ACC112 (cell line): Measurements from ENCODE around the gene EPB41L1.

Experiments
- H2AFZ ChIP-seq: fragments of 200-600 bp; sonication (generic); one replicate; pipeline ENCODE4 v1.6.0; 2017; ENCODE audit warnings: antibody characterized with exemption, low read length; ENCODE audit not compliant: unreplicated experiment
- H3K27ac ChIP-seq: fragments of 200-600 bp; sonication (generic); 2 replicates; pipeline ENCODE4 v1.5.1; 2014; ENCODE audit warnings: low read depth, mild to moderate bottlenecking, antibody characterized with exemption, low read length, moderate library complexity
- H3K27me3 ChIP-seq: fragments of 200-600 bp; sonication (generic); 2 replicates; pipeline ENCODE4 v1.6.1; 2014; ENCODE audit warnings: mild to moderate bottlenecking, antibody characterized with exemption, low read length, moderate library complexity, mixed read lengths; ENCODE audit not compliant: insufficient read depth
- H3K36me3 ChIP-seq: fragments of 200-600 bp; sonication (generic); 2 replicates; pipeline ENCODE4 v1.6.1; 2016; ENCODE audit warnings: mild to moderate bottlenecking, antibody characterized with exemption, low read length, moderate library complexity, mixed read lengths; ENCODE audit not compliant: insufficient read depth
- H3K4me1 ChIP-seq: fragments of 200-600 bp; sonication (generic); one replicate; pipeline ENCODE4 v1.6.1; 2016; ENCODE audit warnings: low read length, mixed read lengths; ENCODE audit not compliant: insufficient read depth, unreplicated experiment, control insufficient read depth
- H3K4me3 ChIP-seq: fragments of 200-600 bp; sonication (generic); 2 replicates; pipeline ENCODE4 v1.5.1; 2014; ENCODE audit warnings: mild to moderate bottlenecking, low read depth, low read length
- H3K79me2 ChIP-seq: fragments of 200-600 bp; sonication (generic); one replicate; pipeline ENCODE4 v1.6.0; 2016; ENCODE audit warnings: low read length; ENCODE audit not compliant: control insufficient read depth, unreplicated experiment, insufficient read depth

The EPB41L1 gene

DNA sequence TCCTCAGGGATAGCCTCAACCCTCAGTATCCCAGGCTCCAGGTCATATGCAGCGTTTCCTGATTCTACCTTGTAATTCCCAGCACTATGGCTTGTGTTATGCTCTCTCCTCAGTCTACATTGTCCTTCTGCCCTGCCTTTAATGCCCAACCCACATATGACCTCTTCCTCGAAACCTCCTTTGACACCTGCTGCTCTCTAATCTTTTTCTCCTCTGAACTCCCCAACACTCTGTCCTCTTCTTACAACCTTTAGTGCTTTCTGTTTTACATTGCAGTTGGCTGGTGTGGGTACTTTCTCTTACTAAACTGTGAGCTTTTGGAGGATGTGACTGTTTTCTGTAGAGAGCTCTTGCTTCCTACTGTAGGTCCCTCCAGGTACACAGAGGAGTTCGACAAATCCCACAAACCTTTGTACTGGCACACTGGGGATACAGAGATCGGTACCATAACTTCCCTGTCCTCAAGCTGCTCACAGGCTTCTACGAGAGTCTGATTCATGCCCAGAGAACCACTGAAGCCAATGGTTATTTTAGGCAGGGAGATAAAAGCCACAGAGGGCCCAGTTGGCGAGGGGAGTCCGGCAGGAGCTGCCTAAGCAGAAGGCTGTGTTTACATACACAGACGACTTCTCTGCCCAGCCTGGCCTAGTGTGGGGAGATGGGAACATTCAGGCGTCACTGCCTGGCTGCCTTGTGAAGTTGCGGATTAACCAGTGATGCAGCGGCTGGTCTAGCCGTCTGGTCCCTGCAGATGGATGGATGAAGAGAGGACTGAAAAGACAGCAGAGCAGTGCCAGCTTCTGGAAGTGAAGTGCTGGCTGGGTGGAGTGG is 8.4 kb upstream of the EPB41L1 start:
- H3K79me2 ChIP-seq, result no peaks in the 10 kb centered on the region
- peaks cover 10% of the 10 kb centered on the region for H3K4me1 ChIP-seq
- no peak overlapping the region for H2AFZ ChIP-seq
- no peaks in the 10 kb centered on the region for H3K27me3 ChIP-seq
- no peaks in the 10 kb centered on the region for H3K36me3 ChIP-seq
- H3K27ac ChIP-seq, result no peak overlapping the region
- no peak overlapping the region for H3K4me3 ChIP-seq

GRCh38 chr20:36147690-36148089 is 6.8 kb upstream of the EPB41L1 start:
- Histone ChIP-seq H3K36me3 (no peaks in the 10 kb centered on the region), H3K27me3 (no peaks in the 10 kb centered on the region), H3K4me1 (peaks cover 10% of the 10 kb centered on the region), H3K79me2 (no peaks in the 10 kb centered on the region), H3K27ac (no peak overlapping the region), H3K4me3 (no peak overlapping the region), H2AFZ (no peak overlapping the region)

- no peaks in the 10 kb centered on the region for H3K27me3 ChIP-seq
- no peak overlapping the region for H3K4me3 ChIP-seq
- H2AFZ ChIP-seq, result no peak overlapping the region
- H3K36me3 ChIP-seq, result no peaks in the 10 kb centered on the region
- H3K79me2 ChIP-seq, result no peaks in the 10 kb centered on the region
- H3K27ac ChIP-seq, result no peak overlapping the region
- peaks cover 10% of the 10 kb centered on the region for H3K4me1 ChIP-seq
Observed at GRCh38 chr20:36148439-36148838, 6.1 kb upstream of the EPB41L1 start.

GRCh38 chr20:36149012-36149411 is 5.5 kb upstream of the EPB41L1 start:
- H3K4me3 ChIP-seq, result no peak overlapping the region
- H3K4me1 ChIP-seq, result peaks cover 16% of the 10 kb centered on the region
- H3K36me3 ChIP-seq, result no peaks in the 10 kb centered on the region
- H3K79me2 ChIP-seq, result no peaks in the 10 kb centered on the region
- no peak overlapping the region for H2AFZ ChIP-seq
- H3K27me3 ChIP-seq, result no peaks in the 10 kb centered on the region
- no peak overlapping the region for H3K27ac ChIP-seq

GRCh38 chr20:36149469-36149868 is 5.1 kb upstream of the EPB41L1 start:
- H3K4me1 ChIP-seq, result peaks cover 13% of the 10 kb centered on the region
- no peaks in the 10 kb centered on the region for H3K36me3 ChIP-seq
- H3K4me3 ChIP-seq, result no peak overlapping the region
- no peaks in the 10 kb centered on the region for H3K79me2 ChIP-seq
- no peak overlapping the region for H3K27ac ChIP-seq
- no peak overlapping the region for H2AFZ ChIP-seq
- H3K27me3 ChIP-seq, result no peaks in the 10 kb centered on the region

- Histone ChIP-seq H3K4me1 (peaks cover 8% of the 10 kb centered on the region), H3K79me2 (no peaks in the 10 kb centered on the region), H3K36me3 (no peaks in the 10 kb centered on the region), H3K27me3 (no peaks in the 10 kb centered on the region), H3K27ac (no peak overlapping the region), H3K4me3 (no peak overlapping the region), H2AFZ (no peak overlapping the region)
Observed at GRCh38 chr20:36150489-36150846, 4.1 kb upstream of the EPB41L1 start.

DNA sequence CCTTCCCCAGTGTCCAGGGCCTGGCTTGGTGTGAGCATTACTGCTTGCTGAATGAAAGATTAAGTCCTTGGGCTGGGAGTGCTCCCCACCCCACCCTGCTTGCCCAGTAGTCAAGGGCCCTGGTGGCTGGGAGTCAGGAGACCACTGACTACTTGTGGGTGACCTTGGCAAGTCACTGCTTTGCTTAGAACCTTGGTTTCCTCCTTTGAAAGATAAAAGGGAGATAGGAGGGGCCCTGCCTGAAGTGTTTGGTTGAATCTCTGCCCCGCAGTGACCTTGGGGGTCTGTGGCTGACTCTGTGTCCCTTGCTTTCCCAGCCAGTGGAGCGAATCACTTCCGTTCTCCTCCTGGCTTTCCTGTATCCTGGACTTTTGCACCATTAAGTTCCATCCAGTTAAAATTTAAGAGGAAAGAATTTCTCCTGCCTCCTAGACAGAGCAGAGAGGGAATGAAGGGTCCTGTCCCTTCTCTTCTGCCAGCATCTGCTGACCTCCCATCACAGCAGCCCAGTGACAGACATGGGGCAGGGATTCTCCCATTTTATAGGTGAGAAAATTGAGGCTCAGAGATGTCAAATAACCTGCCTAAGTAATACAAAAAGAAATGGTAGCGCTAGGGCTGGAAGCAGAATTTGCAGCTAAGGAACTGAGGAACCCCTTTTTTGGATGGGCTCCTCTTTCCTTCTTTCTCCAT is 3.5 kb upstream of the EPB41L1 start:
- no peak overlapping the region for H3K27ac ChIP-seq
- no peaks in the 10 kb centered on the region for H3K36me3 ChIP-seq
- H3K4me3 ChIP-seq, result no peak overlapping the region
- no peak overlapping the region for H2AFZ ChIP-seq
- H3K27me3 ChIP-seq, result no peaks in the 10 kb centered on the region
- H3K4me1 ChIP-seq, result peaks cover 8% of the 10 kb centered on the region
- no peaks in the 10 kb centered on the region for H3K79me2 ChIP-seq

GRCh38 chr20:36152261-36152660 is 2.3 kb upstream of the EPB41L1 start:
- no peak overlapping the region for H3K27ac ChIP-seq
- no peak overlapping the region for H2AFZ ChIP-seq
- H3K27me3 ChIP-seq, result no peaks in the 10 kb centered on the region

DNA sequence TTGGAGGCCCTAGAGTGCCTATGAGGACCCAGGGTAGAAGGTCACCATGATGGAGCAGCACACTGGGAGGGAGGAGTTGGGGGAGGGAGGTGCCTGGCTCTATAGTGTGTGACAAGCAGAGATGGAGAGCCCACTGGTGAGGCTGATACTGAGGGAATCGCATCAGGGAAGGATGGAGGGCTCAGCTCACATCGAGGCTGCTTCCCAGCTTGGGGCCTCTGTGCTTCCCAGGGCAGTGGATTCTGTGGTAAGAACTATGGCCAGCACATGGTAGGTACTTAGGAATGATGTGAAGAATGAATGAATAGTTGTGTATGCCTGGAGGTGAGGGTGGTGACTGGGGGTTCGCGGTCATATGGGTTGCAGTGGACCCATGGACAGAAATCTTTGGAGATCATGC is 1.3 kb upstream of the EPB41L1 start:
- no peaks in the 10 kb centered on the region for H3K27me3 ChIP-seq
- no peak overlapping the region for H3K27ac ChIP-seq
- H3K4me3 ChIP-seq, result no peak overlapping the region
- H3K79me2 ChIP-seq, result no peaks in the 10 kb centered on the region
- peaks cover 8% of the 10 kb centered on the region for H3K4me1 ChIP-seq
- no peaks in the 10 kb centered on the region for H3K36me3 ChIP-seq
- no peak overlapping the region for H2AFZ ChIP-seq

More at GRCh38 chr20:36152261-36152660, 2.3 kb upstream of the EPB41L1 start:
- Histone ChIP-seq H3K4me1 (peaks cover 8% of the 10 kb centered on the region), H3K4me3 (no peak overlapping the region), H3K79me2 (no peaks in the 10 kb centered on the region), H3K36me3 (no peaks in the 10 kb centered on the region)

- H3K4me1 ChIP-seq, result peaks cover 8% of the 10 kb centered on the region
- H3K4me3 ChIP-seq, result peak overlapping the region; percentile 77
- no peak overlapping the region for H2AFZ ChIP-seq
- no peaks in the 10 kb centered on the region for H3K36me3 ChIP-seq
- no peak overlapping the region for H3K27ac ChIP-seq
- no peaks in the 10 kb centered on the region for H3K79me2 ChIP-seq
- no peaks in the 10 kb centered on the region for H3K27me3 ChIP-seq
Observed at GRCh38 chr20:36153736-36154699, 522 bp upstream of the EPB41L1 start.
